Endothelial cell of umbilical vein (primary cell): ENCODE data around the gene MACF1. TPM values are rescaled to one million over a fixed set of nuclear protein-coding genes. Genes with fewer than 3 reads are reported as not detected.

ENCODE experiments used
- BruUV-seq: library from RNA; stranded (reverse); fragments of 400-500 nt; replicated peaks from 2 replicates; lab custom pipeline; 2021; lab: Mats Ljungman, UMichigan
- CTCF ChIA-PET: fragments of 300-600, 350-600 bp; sonication (Branson Sonifier 250); formaldehyde crosslinking; loops from one replicate; lab custom pipeline; 2021; ENCODE audit warnings: antibody characterized with exemption, inconsistent platforms; lab: Charles Lee
- POLR2A ChIA-PET: fragments of 300-600, 350-600 bp; sonication (Branson Sonifier 250); formaldehyde crosslinking; loops from one replicate; lab custom pipeline; 2021; ENCODE audit warnings: antibody characterized with exemption, inconsistent platforms; lab: Charles Lee
- DNase-seq: peaks from one replicate; pipeline ENCODE4 v3.0.0-alpha.2; 2011; ENCODE audit warnings: low read depth, low spot score
- FAIRE-seq: peaks from 2 replicates; lab custom pipeline; 2011; peaks lifted over from hg19 to GRCh38; lab: Jason Lieb, UNC
- H2AFZ ChIP-seq: 2 replicates; pipeline ENCODE4 v1.6.0; 2012; ENCODE audit warnings: low read depth, low read length, control low read depth, inconsistent platforms
- H3K27ac ChIP-seq: 2 replicates; pipeline ENCODE4 v1.5.1; 2011; ENCODE audit warnings: low read depth, mild to moderate bottlenecking, control low read depth, low read length, moderate library complexity; ENCODE audit not compliant: insufficient read depth
- H3K27me3 ChIP-seq, 2 experiments: 2 replicates each; pipeline versions ENCODE4 v1.6.0 to v1.6.1; 2011; ENCODE audit warnings: low read length in 2 of 2, mixed read lengths in 1 of 2; ENCODE audit not compliant: control insufficient read depth in 2 of 2, insufficient read depth in 2 of 2
- H3K36me3 ChIP-seq, 2 experiments: 2 replicates in 1 of 2; 3 replicates in 1 of 2; pipeline ENCODE4 v1.5.1; 2011; ENCODE audit warnings: low read length in 2 of 2, mild to moderate bottlenecking in 1 of 2, moderate library complexity in 1 of 2; ENCODE audit not compliant: control insufficient read depth in 2 of 2, insufficient read depth in 2 of 2; ENCODE audit errors: extremely low read depth in 1 of 2
- H3K4me1 ChIP-seq: 3 replicates; pipeline ENCODE4 v1.5.1; 2011; ENCODE audit warnings: mild to moderate bottlenecking, low read length; ENCODE audit not compliant: control insufficient read depth, insufficient read depth; ENCODE audit errors: extremely low read depth
- H3K4me2 ChIP-seq: 2 replicates; pipeline ENCODE4 v1.6.1; 2011; ENCODE audit warnings: low read length, control low read depth, mixed read lengths; ENCODE audit not compliant: insufficient read depth
- H3K4me3 ChIP-seq, 3 experiments: fragments of 200-600 bp in 1 of 3; sonication (generic), shearing (Covaris generic) in 1 of 3; replicated peaks in 1 of 3; 2 replicates each; pipeline ENCODE4 v1.5.1; 2011 to 2016; ENCODE audit warnings: control low read depth in 3 of 3, low read length in 3 of 3, mild to moderate bottlenecking in 2 of 3, inconsistent platforms in 1 of 3, low read depth in 1 of 3, moderate library complexity in 1 of 3; ENCODE audit not compliant: insufficient read depth in 1 of 3
- H3K79me2 ChIP-seq: 2 replicates; pipeline ENCODE4 v1.6.0; 2012; ENCODE audit warnings: low read length, inconsistent platforms; ENCODE audit not compliant: control insufficient read depth, insufficient read depth
- H3K9ac ChIP-seq: replicated peaks from 2 replicates; pipeline ENCODE3; 2011; ENCODE audit warnings: low read length, control low read depth; ENCODE audit not compliant: insufficient read depth; ENCODE audit errors: extremely low read depth
- H3K9me1 ChIP-seq: replicated peaks from 3 replicates; pipeline ENCODE4 v1.6.0; 2011; ENCODE audit warnings: mild to moderate bottlenecking, low read length; ENCODE audit not compliant: control insufficient read depth, insufficient read depth; ENCODE audit errors: extremely low read depth
- H3K9me3 ChIP-seq: replicated peaks from 2 replicates; pipeline ENCODE4 v1.5.1; 2012; ENCODE audit warnings: low read length, inconsistent platforms; ENCODE audit not compliant: control insufficient read depth, insufficient read depth
- H4K20me1 ChIP-seq: replicated peaks from 2 replicates; pipeline ENCODE3; 2011; ENCODE audit warnings: mild to moderate bottlenecking, low read length; ENCODE audit not compliant: control insufficient read depth, insufficient read depth; ENCODE audit errors: extremely low read depth
- CTCF ChIP-seq, 2 donors: IDR thresholded peaks; 1 replicate in 1 of 2; 2 replicates in 1 of 2; pipeline ENCODE4 v1.5.1; 2011; ENCODE audit warnings: low read length in 2 of 2, mild to moderate bottlenecking in 2 of 2, moderate library complexity in 2 of 2, control low read depth in 1 of 2, inconsistent platforms in 1 of 2, low read depth in 1 of 2; ENCODE audit not compliant: insufficient read depth in 1 of 2; ENCODE audit errors: extremely low read depth in 1 of 2
- EZH2 ChIP-seq: IDR thresholded peaks from 2 replicates; pipeline ENCODE4 v1.6.1; 2012; ENCODE audit warnings: borderline replicate concordance, low read depth, mild to moderate bottlenecking, moderate library complexity, low read length, inconsistent platforms; ENCODE audit not compliant: severe bottlenecking
- FOS ChIP-seq: IDR thresholded peaks from 2 replicates; pipeline ENCODE4 v1.6.1; 2011; ENCODE audit warnings: mild to moderate bottlenecking, low read length, moderate library complexity, borderline replicate concordance; ENCODE audit not compliant: insufficient read depth
- GATA2 ChIP-seq: IDR thresholded peaks from 2 replicates; pipeline ENCODE4 v1.7.0; 2011; ENCODE audit warnings: low read depth, mild to moderate bottlenecking, moderate library complexity, mixed read lengths, low read length; ENCODE audit not compliant: insufficient read length, insufficient read depth
- JUN ChIP-seq: IDR thresholded peaks from 2 replicates; pipeline ENCODE4 v1.6.1; 2011; ENCODE audit warnings: borderline replicate concordance, low read depth; ENCODE audit not compliant: insufficient read length, insufficient read depth
- MYC ChIP-seq: IDR thresholded peaks from one replicate; pipeline ENCODE4 v1.6.1; 2011; ENCODE audit warnings: mild to moderate bottlenecking, low read depth, low read length
- POLR2A ChIP-seq: IDR thresholded peaks from 2 replicates; pipeline ENCODE4 v1.6.1; 2012; ENCODE audit warnings: low read depth, mild to moderate bottlenecking, control low read depth, low read length
- POLR2AphosphoS5 ChIP-seq: IDR thresholded peaks from 2 replicates; pipeline ENCODE4 v1.6.1; 2012; ENCODE audit warnings: low read depth, mild to moderate bottlenecking, control low read depth, low read length, moderate library complexity; ENCODE audit not compliant: insufficient read depth
- dilution Hi-C: fragments of 300-500 bp; cut with MboI; formaldehyde crosslinking; loops from one replicate; pipeline ENCODE4 v1.15.0; 2019; ENCODE audit warnings: low sequenced_read_pairs; ENCODE audit not compliant: extremely low pct_ligation_motif_present
- intact Hi-C: fragments of 100-400 bp; cut with micrococcal nuclease; formaldehyde crosslinking; loops from one replicate; pipeline ENCODE4 v1.10.0; 2022
- polyA plus RNA-seq, 4 experiments: library from polyadenylated mRNA; depleted of rRNA in 3 of 4; stranded (reverse) in 3 of 4; unstranded in 1 of 4; fragments of >200 nt; gene quantifications; 2 replicates each; pipeline versions ENCODE4 v1.2.1 to v1.2.3, GENCODE V29; 2011 to 2012; ENCODE audit warnings: missing spikeins in 1 of 4
- total RNA-seq: library from RNA; stranded (reverse); gene quantifications from 2 replicates; pipeline ENCODE4 v1.2.3, GENCODE V29; 2021
- TF ChIP-seq, protein P1 (sequence below): IDR thresholded peaks from 2 replicates; pipeline ENCODE4 v1.6.1; 2011; ENCODE audit not compliant: insufficient read depth, insufficient read length

The MACF1 gene
- total and polyA plus RNA-seq, 2 donors (not counting 3 experiments of a cell fraction or from before 2014, with no cell fraction given): 122 to 587 TPM

GRCh38 chr1:39405358-39405757 is 200.9 kb downstream of the MACF1 start:
- BruUV-seq: no TSS peak
- no peaks in the 10 kb centered on the region for H3K27me3 ChIP-seq
- peaks cover 27% of the 10 kb centered on the region for H3K4me1 ChIP-seq
- H3K9me1 ChIP-seq: no peaks in the 10 kb centered on the region
- peaks cover 49% of the 10 kb centered on the region for H3K79me2 ChIP-seq
- H3K27ac ChIP-seq: no peak overlapping the region
- no peak overlapping the region for H3K4me3 ChIP-seq
- H3K9me3 ChIP-seq: no peaks in the 10 kb centered on the region
- CTCF ChIA-PET: interaction anchor here (0.7 to 11.9 kb wide), 2 partner anchors 10 to 19 kb away, joined by 4 to 273 read pairs; no protein-coding TSS in a partner anchor
- POLR2A ChIA-PET: interaction anchor here (0.5 kb wide), 1 partner anchor 13 kb away, joined by 4 read pairs; no protein-coding TSS in a partner anchor
- H3K36me3 ChIP-seq: no peaks in the 10 kb centered on the region
- TF ChIP-seq POLR2A (no peak), POLR2AphosphoS5 (no peak), GATA2 (no peak)
- TF ChIP-seq, protein P1, sequence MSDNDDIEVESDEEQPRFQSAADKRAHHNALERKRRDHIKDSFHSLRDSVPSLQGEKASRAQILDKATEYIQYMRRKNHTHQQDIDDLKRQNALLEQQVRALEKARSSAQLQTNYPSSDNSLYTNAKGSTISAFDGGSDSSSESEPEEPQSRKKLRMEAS: no peak
- DNase-seq (no peak), FAIRE-seq (no peak)
- no peaks in the 10 kb centered on the region for H4K20me1 ChIP-seq
- dilution Hi-C loops (no loop called here), intact Hi-C loops (loop anchor here (5.0 kb wide), 1 partner anchor 213 kb away; no protein-coding TSS in a partner anchor)
- H2AFZ ChIP-seq: no peak overlapping the region
- no peak overlapping the region for H3K9ac ChIP-seq
- no peak overlapping the region for H3K4me2 ChIP-seq

DNA sequence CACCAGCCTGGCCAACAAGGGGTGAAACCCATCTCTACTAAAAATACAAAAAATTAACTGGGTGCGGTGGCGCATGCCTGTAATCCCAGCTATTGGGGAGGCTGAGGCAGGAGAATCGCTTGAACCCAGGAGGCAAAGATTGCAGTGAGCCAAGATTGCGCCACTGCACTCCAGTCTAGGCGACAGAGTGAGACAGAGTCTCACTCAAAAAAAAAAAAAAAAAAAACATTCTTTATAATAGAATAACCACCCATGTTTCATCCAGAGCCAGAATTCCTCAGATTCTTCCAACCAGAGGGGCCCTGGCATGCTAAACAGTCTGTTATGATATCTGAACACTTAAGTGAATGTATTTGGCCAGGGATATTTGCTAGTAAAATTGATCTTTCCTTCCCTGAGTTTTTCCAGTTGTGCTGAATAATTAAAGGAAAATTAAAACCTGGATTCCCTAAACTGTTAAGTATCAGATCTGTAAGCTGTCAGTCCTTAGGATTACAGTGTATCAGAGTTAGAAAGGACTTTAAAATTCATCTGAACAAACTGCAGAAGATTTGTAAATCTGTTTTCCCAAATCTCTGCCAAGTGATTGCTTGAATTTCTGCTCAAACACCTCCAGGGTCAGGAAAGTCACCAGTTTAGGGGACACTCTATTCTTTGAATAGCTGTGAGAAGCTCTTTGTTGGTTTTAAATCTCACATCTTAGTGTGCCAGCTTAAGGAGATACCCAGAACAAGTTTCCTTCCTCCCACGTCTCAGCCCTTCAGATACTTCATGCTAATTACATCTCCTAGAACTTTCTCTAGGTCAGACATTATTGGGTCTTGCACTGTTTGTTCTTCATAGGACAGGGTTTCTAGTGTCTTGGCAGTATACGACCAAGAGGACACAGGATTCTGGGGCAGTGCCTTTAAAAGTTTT is 202.3 kb downstream of the MACF1 start:
- TF ChIP-seq GATA2 (no peak), FOS (no peak), POLR2AphosphoS5 (no peak), JUN (no peak), MYC (no peak), CTCF (IDR thresholded peaks at IDR 0.05; ENCODE audit: extremely low read depth in 1 of 2, insufficient read depth in 1 of 2, low read depth in 1 of 2, low read length in 2 of 2) (no peak), POLR2A (no peak), EZH2 (no peak)
- TF ChIP-seq, protein P1: no peak
- FAIRE-seq: no peak
- ChIA-PET CTCF (interaction anchor here (1.2 to 11.9 kb wide), 2 partner anchors 12 to 20 kb away, joined by 4 to 273 read pairs; no protein-coding TSS in a partner anchor), POLR2A (interaction anchor here (0.6 kb wide), 1 partner anchor 181 kb away, joined by 5 read pairs; no protein-coding TSS in a partner anchor)
- dilution Hi-C loops: no loop called here
- Histone ChIP-seq H3K9me3 (no peaks in the 10 kb centered on the region), H3K79me2 (peaks cover 50% of the 10 kb centered on the region), H3K27me3 (no peaks in the 10 kb centered on the region), H3K4me2 (no peak overlapping the region), H3K4me1 (peaks cover 41% of the 10 kb centered on the region), H3K27ac (no peak overlapping the region), H2AFZ (no peak overlapping the region), H3K9me1 (no peaks in the 10 kb centered on the region), H4K20me1 (peaks cover 5% of the 10 kb centered on the region), H3K4me3 (no peak overlapping the region), H3K9ac (no peak overlapping the region), H3K36me3 (peaks cover 0 to under 1% of the 10 kb centered on the region in 2 experiments)
- peak; percentile 37 for DNase-seq
- intact Hi-C loops: loop anchor here (5.0 kb wide), 1 partner anchor 214 kb away; no protein-coding TSS in a partner anchor
- no TSS peak for BruUV-seq
